ENCODE results near the gene LPCAT3. TPM values are rescaled to one million over a fixed set of nuclear protein-coding genes. Genes with fewer than 3 reads are reported as not detected.
A peak's percentile ranks its signal among the peaks of the same experiment; 100 is the strongest.

LPCAT3 gene
- total and polyA plus RNA-seq, 2 of the 13 experiments (the other 11 are each of a cell fraction or from before 2014, with no cell fraction given), result 44.5 to 64.3 TPM

GRCh38 chr12:6937481-6938352 is 80.6 kb downstream of the LPCAT3 start (continued):
- TF ChIP-seq FUBP1 (CRISPR knock-in tag; IDR thresholded peaks at IDR 0.05; ENCODE audit: borderline replicate concordance) (no peak; the same call in 1 of the 2 replicates), ZNF414 (CRISPR knock-in tag; IDR thresholded peaks at IDR 0.05) (peak; percentile 91), ZNF563 (CRISPR knock-in tag; IDR thresholded peaks at IDR 0.05) (peak; percentile 86), ZBTB46 (CRISPR knock-in tag; IDR thresholded peaks at IDR 0.05; ENCODE audit: borderline replicate concordance) (peak; percentile 39; the same call in 1 of the 2 replicates), E2F1 (CRISPR knock-in tag; IDR thresholded peaks at IDR 0.05) (peak; percentile 94), ZFYVE20 (CRISPR knock-in tag; IDR thresholded peaks at IDR 0.05; ENCODE audit: borderline replicate concordance, low read depth) (peak; percentile 70; the same call in 1 of the 2 replicates), ZNF235 (CRISPR knock-in tag; IDR thresholded peaks at IDR 0.05; ENCODE audit: borderline replicate concordance) (peak; percentile 74; the same call in 1 of the 2 replicates), TEAD3 (CRISPR knock-in tag; optimal IDR thresholded peaks at IDR 0.05; ENCODE audit: borderline replicate concordance) (peak; percentile 79), GMEB2 (CRISPR knock-in tag; IDR thresholded peaks at IDR 0.05; ENCODE audit: low read depth) (peak; percentile 90), ZNF687 (CRISPR knock-in tag; IDR thresholded peaks at IDR 0.05) (peak; percentile 96), GATAD2A (CRISPR knock-in tag; IDR thresholded peaks at IDR 0.05) (peak; percentile 80), ATRX (CRISPR knock-in tag; IDR thresholded peaks at IDR 0.05; ENCODE audit: borderline replicate concordance) (no peak), CBX1 (IDR thresholded peaks at IDR 0.05; ENCODE audit: low read depth) (peak; percentile 88), U2AF1 (optimal IDR thresholded peaks at IDR 0.05; ENCODE audit: low read depth, low read length) (peak; percentile 27)

Data from HepG2 (cell line).